GM18951 (cell line): Measurements from ENCODE around the gene TAGLN.

Source experiments
- POLR2A ChIP-seq: IDR thresholded peaks from 4 replicates; pipeline ENCODE4 v1.6.1; 2011; ENCODE audit warnings: mild to moderate bottlenecking; ENCODE audit not compliant: insufficient read length, insufficient read depth; ENCODE audit errors: extremely low read depth
- in situ Hi-C: fragments of 300-500 bp; cut with MboI; formaldehyde crosslinking; loops from one replicate; pipeline ENCODE4 v1.12.0; 2022; ENCODE audit warnings: low sequenced_read_pairs, mixed read lengths, inconsistent platforms; ENCODE audit not compliant: unreplicated experiment

The TAGLN gene

GRCh38 chr11:117209351-117210125 lies 10.4 kb downstream of the TAGLN start:
- in situ Hi-C loops = loop anchor here (5.0 kb wide), 1 partner anchor 72 kb away; no protein-coding TSS in a partner anchor

GRCh38 chr11:117210620-117211019 lies 11.4 kb downstream of the TAGLN start:
- no peak for TF ChIP-seq POLR2A
- in situ Hi-C loops = no loop called here

GRCh38 chr11:117212697-117213355 lies 13.7 kb downstream of the TAGLN start:
- TF ChIP-seq POLR2A = no peak
- in situ Hi-C loops = no loop called here

- no peak for TF ChIP-seq POLR2A
- in situ Hi-C loops = no loop called here
These were observed 15.4 kb downstream of the TAGLN start for GRCh38 chr11:117214404-117215110.

- TF ChIP-seq POLR2A = no peak
- in situ Hi-C loops = no loop called here
These were observed 18.2 kb downstream of the TAGLN start for GRCh38 chr11:117217141-117218084.

- in situ Hi-C loops = no loop called here
- TF ChIP-seq POLR2A = no peak
These were observed 19.2 kb downstream of the TAGLN start for GRCh38 chr11:117218133-117218915.

- in situ Hi-C loops = no loop called here
- no peak for TF ChIP-seq POLR2A
These were observed 19.8 kb downstream of the TAGLN start for GRCh38 chr11:117219001-117219400.

GRCh38 chr11:117219455-117219854 lies 20.3 kb downstream of the TAGLN start:
- no peak for TF ChIP-seq POLR2A
- in situ Hi-C loops = no loop called here

- TF ChIP-seq POLR2A = no peak
- in situ Hi-C loops = no loop called here
These were observed 20.8 kb downstream of the TAGLN start for GRCh38 chr11:117219995-117220394.

GRCh38 chr11:117220568-117220967 lies 21.4 kb downstream of the TAGLN start:
- no peak for TF ChIP-seq POLR2A
- in situ Hi-C loops = no loop called here

GRCh38 chr11:117220999-117221774 lies 22.0 kb downstream of the TAGLN start:
- no peak for TF ChIP-seq POLR2A
- in situ Hi-C loops = no loop called here
